Testis (tissue), 3 donors: ENCODE measurements around the gene NUDCD3. TPM values are rescaled to one million over a fixed set of nuclear protein-coding genes. Genes with fewer than 3 reads are reported as not detected.

Source experiments
- DNase-seq: peaks from one replicate; pipeline ENCODE4 v3.0.0-alpha.2; 2019
- H3K27ac ChIP-seq, 2 donors: fragments of 200-600 bp; sonication (generic); one replicate each; pipeline ENCODE4 v1.5.1; 2019
- H3K27me3 ChIP-seq: fragments of 200-600 bp; sonication (generic); one replicate; pipeline ENCODE4 v1.5.1; 2019
- H3K36me3 ChIP-seq: fragments of 200-600 bp; sonication (generic); one replicate; pipeline ENCODE4 v1.5.1; 2017; ENCODE audit warnings: low read depth; ENCODE audit errors: missing control alignments
- H3K4me1 ChIP-seq: fragments of 200-600 bp; sonication (generic); one replicate; pipeline ENCODE4 v1.5.1; 2019
- H3K4me3 ChIP-seq, 2 donors: fragments of 200-600 bp; sonication (generic); one replicate each; pipeline ENCODE4 v1.5.1; 2017 to 2019
- H3K9me3 ChIP-seq: fragments of 200-600 bp; sonication (generic); one replicate; pipeline ENCODE4 v1.5.1; 2017
- CTCF ChIP-seq, 3 experiments: fragments of 450-650 bp in 2 of 3; fragments of 200-600 bp in 1 of 3; sonication (generic) in 1 of 3; IDR thresholded peaks; one replicate each; pipeline ENCODE4 v1.5.1; 2016 to 2019; ENCODE audit warnings: antibody characterized with exemption in 3 of 3, mild to moderate bottlenecking in 2 of 3, moderate library complexity in 1 of 3
- POLR2A ChIP-seq: fragments of 450-650 bp; IDR thresholded peaks from one replicate; pipeline ENCODE4 v1.6.1; 2017; ENCODE audit warnings: antibody characterized with exemption, mild to moderate bottlenecking, moderate library complexity
- WGBS, 2 donors: methylation state at CpG; one replicate each; pipeline ENCODE4 v1.1.5; 2018; 5-methylcytosine and 5-hydroxymethylcytosine counted together
- intact Hi-C: fragments of 100-400 bp; cut with DNase I; formaldehyde crosslinking; loops from one replicate; pipeline ENCODE4 v1.15.1; 2023; ENCODE audit warnings: low total_unique reads
- polyA plus RNA-seq: library from polyadenylated mRNA; stranded (reverse); fragments of 350-450 nt; fragmentation: Illumina TruSeq; extraction: RNeasy Lipid Tissue Mini Kit (QIAGEN cat#74804); gene quantifications from one replicate; pipeline ENCODE4 v1.2.3, GENCODE V29; 2014; ENCODE audit warnings: low read depth, low replicate concordance; ENCODE audit not compliant: insufficient read depth
- total RNA-seq, 2 donors: library from RNA; depleted of rRNA; stranded (reverse); fragments of >200 nt; gene quantifications; one replicate each; pipeline ENCODE4 v1.2.3, GENCODE V29; 2016

The NUDCD3 gene
- total and polyA plus RNA-seq, 3 donors from 2014 or later = 50.6 to 112 (median 54.6) TPM

GRCh38 chr7:44375236-44375699 is 115.2 kb downstream of the NUDCD3 start:
- no peak overlapping the region for H3K27ac ChIP-seq
- no peak for DNase-seq
- H3K4me1 ChIP-seq = no peaks in the 10 kb centered on the region
- no peaks in the 10 kb centered on the region for H3K9me3 ChIP-seq
- H3K4me3 ChIP-seq = no peak overlapping the region
- intact Hi-C loops = no loop called here
- no peaks in the 10 kb centered on the region for H3K27me3 ChIP-seq
- WGBS, 2 donors = 76 to 78% methylated on average over 6 to 9 of the region's 9 CpGs
- no peaks in the 10 kb centered on the region for H3K36me3 ChIP-seq
- TF ChIP-seq POLR2A (no peak), CTCF (IDR thresholded peaks at IDR 0.05) (no peak)

GRCh38 chr7:44374007-44374763 is 116.3 kb downstream of the NUDCD3 start:
- intact Hi-C loops = no loop called here
- H3K27me3 ChIP-seq = no peaks in the 10 kb centered on the region
- no peak for DNase-seq
- no peak overlapping the region for H3K27ac ChIP-seq
- no peak overlapping the region for H3K4me3 ChIP-seq
- 76 to 88% methylated on average over 9 to 12 of the region's 12 CpGs for WGBS, 2 donors
- H3K9me3 ChIP-seq = no peaks in the 10 kb centered on the region
- TF ChIP-seq CTCF (IDR thresholded peaks at IDR 0.05) = no peak
- no peak for TF ChIP-seq POLR2A
- no peaks in the 10 kb centered on the region for H3K36me3 ChIP-seq
- H3K4me1 ChIP-seq = no peaks in the 10 kb centered on the region

- H3K27ac ChIP-seq = no peak overlapping the region
- 73 to 85% methylated on average over 2 of the region's 2 CpGs for WGBS, 2 donors
- TF ChIP-seq POLR2A = no peak
- no peak for TF ChIP-seq CTCF (IDR thresholded peaks at IDR 0.05)
- no peaks in the 10 kb centered on the region for H3K9me3 ChIP-seq
- no peaks in the 10 kb centered on the region for H3K36me3 ChIP-seq
- DNase-seq = no peak
- intact Hi-C loops = no loop called here
- H3K4me1 ChIP-seq = no peaks in the 10 kb centered on the region
- H3K27me3 ChIP-seq = no peaks in the 10 kb centered on the region
- no peak overlapping the region for H3K4me3 ChIP-seq
Observed at GRCh38 chr7:44373418-44373740, 117.1 kb downstream of the NUDCD3 start.

- TF ChIP-seq CTCF (IDR thresholded peaks at IDR 0.05) (no peak), POLR2A (no peak)
- Histone ChIP-seq H3K9me3 (no peaks in the 10 kb centered on the region), H3K27me3 (no peaks in the 10 kb centered on the region), H3K4me3 (no peak overlapping the region), H3K4me1 (no peaks in the 10 kb centered on the region), H3K27ac (no peak overlapping the region), H3K36me3 (no peaks in the 10 kb centered on the region)
- no peak for DNase-seq
- intact Hi-C loops = no loop called here
- 75 to 84% methylated on average over 5 of the region's 5 CpGs for WGBS, 2 donors
Observed at GRCh38 chr7:44372560-44373417, 117.7 kb downstream of the NUDCD3 start.
